HL-60/S4 treated with phorbol 12-myristate 13-acetate at 8.2 ng/mL for 4 days and 3 days (cell line): ENCODE measurements around the gene TNPO1.

Source experiments
- in situ Hi-C: fragments of 300-500 bp; cut with MboI; formaldehyde crosslinking; loops from 2 replicates; pipeline ENCODE4 v1.15.0; 2022; ENCODE audit warnings: low sequenced_read_pairs

Gene TNPO1

DNA sequence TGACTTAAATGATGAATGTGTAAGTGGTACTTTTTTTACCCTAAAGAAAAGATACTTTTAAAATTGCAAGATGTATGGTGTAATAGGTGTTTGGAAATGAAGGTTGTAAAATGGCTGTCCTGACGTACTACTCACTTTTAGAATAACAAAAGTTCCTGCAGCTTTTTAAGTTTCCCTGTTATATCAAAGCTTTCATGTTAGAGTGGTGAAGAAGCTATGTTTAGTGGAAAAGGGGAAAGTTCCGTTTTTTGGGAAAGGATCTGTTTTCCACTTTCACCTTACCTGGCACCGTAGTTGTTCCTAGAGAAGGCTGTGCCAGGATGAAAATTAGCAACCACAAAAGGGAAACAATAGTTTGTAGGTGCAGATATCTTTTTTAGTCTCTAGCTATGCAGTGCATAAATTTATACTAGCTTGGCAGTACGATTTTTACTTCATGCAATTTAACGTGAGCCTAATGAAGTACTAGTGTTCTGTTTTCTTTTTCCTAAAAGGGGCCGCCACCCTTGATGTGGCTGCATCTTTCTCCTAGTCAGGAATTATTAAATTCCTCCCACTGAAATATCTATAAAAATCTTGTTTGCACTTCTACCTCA lies 1.3 kb downstream of the TNPO1 start:
- in situ Hi-C loops: no loop called here

DNA sequence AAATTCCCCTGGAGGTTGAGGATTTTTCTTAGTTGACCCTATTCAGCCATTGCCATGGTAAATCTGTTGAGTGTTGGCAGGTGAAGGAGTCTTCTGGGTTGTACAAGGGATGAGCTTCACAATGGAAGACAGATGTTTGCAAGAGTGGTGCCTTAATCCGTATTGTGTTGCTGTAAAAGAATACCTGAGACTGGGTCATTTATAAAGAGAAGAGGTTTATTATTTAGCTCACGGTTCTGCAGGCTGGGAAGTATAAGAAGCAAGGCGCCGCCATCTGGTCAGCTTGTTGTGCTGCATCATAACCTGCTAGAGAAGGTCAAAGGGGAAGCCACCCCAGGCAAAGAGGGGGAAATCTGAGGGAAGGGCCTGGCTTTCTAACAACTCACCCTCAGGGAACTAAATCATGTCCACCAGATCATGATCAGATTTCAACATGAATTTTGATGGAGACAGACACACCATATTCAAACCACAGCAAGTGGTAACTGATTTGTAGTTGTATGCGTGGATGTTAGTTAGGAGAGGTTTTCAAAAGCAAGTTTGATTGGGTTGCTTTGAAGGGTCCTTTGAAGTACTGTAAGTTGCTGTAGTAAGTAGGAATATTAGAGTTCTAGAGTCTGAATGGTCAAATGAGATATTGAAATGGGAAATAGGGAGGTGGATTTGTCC lies 2.5 kb downstream of the TNPO1 start:
- in situ Hi-C loops: no loop called here

DNA sequence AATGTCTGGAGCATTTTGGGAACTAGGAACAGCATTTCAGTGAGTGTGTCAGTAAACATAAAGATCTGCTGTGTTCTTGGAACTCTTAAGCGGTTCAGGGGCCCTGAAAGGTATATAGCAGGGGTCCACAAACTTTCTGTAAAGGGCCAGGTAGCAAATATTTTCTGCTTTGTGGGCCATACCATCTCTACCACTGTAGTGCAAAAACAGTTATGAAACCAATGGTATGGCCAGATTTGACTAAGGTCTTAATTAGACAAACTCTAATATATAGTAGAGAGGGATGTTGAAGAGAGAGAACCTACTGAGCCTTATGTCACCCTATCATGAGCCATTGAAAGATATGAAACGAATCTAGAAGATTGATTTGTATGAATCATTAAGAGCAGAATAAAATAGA lies 5.3 kb downstream of the TNPO1 start:
- in situ Hi-C loops: no loop called here

DNA sequence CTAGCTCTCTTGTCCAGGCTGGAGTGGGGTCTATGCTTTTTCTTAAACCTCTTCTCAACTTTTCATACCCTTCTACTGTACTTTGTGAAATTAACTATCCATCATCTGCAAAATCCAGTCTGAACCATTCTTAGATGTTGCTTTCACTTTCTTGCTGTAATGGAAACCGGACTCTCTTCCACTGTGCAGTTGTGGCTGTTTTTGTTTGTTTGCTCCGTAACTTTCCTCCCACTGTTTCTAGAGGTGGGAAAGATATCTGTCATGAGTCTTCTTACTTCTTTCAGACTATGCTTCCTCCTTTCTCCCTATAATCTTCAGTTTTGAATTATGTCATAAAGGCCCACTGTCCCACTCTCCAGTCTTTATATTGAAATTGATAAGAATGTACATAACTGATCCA lies 6.5 kb downstream of the TNPO1 start:
- in situ Hi-C loops: no loop called here

DNA sequence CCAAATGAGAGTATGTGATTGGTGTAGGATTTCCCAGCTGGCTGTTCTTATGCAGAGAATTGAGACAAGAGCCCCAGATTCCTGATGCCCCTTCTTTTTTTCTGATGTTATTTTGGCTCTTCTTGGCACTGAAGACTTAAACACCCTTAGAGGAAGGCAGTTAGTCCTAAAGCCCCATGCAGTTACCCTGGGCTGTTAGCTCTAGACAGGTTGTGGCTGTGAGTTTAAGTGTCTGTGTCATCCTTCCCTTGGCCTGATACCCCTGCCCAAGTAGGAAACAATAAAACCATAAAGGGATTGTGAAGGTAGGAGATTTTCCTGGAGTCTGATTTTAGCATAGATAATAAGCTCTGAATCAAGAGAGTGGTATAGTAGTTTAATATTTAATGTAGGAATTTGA lies 13.2 kb downstream of the TNPO1 start:
- in situ Hi-C loops: no loop called here

DNA sequence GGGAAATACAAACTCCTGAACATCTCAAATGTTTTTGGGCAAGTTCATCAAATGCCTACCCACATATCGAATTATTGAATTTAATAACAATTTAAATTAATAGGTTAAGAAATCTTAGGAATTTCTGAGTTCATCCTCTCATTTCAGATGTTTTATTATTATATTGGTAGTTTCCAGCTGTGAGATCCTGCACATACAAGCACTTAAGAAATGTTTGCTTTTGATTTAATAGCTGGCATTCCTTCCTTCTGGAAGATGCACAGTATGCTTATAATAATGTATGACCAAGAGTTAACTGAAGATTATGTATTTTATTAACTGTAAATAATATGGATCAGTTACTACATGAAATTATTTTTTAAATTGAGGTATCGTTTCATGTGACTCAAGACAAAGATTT lies 13.9 kb downstream of the TNPO1 start:
- in situ Hi-C loops: no loop called here

DNA sequence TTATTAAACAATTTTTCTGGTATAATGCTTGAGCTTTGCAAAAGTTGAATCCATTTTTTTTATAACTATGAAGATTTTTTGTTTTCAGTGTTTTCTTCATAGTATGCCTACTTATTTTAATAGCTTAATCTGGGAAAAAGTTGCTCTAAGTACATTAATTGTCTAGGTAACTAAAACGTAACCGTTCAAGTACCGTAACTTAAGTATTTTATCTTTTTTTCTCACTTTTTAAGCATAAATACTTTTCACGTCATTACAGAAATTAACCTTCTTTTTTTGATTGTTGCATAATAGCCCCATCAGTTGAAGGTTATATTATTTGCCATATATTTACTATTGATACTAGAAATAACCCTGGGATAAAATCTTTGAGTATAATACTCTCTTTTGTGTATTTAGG lies 15.2 kb downstream of the TNPO1 start:
- in situ Hi-C loops: no loop called here

DNA sequence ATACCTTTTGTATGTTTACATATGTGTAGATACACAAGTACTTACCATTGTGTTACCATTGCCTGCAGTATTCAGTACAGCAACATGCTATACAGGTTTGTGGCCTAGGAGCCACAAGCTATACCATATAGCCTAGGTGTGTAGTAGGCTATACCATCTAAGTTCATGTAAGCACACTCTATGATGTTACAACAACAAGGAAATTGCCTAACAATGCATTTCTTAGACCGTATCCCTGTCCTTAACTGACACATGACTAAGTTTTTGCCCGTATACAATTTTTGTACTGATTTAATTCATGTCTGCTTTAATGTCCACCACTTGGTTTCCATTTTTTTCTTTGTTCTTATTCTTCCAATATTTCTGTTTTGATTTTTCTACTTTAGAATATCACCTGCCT lies 18.5 kb downstream of the TNPO1 start:
- in situ Hi-C loops: no loop called here

DNA sequence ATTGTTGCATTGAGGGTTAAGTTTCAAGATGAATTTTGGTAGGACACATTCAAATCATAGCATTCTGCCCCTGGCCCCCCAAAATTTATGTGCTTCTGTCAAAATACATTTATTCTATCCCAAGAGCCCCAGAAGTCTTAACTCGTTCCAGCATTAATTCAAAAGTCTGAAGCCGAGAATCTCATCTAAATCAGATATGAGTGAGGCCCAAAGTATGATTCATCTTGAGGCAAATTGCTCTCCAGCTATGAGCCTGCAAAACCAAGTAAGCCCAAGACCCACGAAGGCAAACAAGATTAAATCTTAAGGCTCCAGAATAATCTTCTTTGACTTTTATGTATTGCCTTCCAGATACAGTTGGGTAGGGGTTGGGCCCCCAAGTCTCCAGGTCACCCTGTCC lies 19.2 kb downstream of the TNPO1 start:
- in situ Hi-C loops: no loop called here

DNA sequence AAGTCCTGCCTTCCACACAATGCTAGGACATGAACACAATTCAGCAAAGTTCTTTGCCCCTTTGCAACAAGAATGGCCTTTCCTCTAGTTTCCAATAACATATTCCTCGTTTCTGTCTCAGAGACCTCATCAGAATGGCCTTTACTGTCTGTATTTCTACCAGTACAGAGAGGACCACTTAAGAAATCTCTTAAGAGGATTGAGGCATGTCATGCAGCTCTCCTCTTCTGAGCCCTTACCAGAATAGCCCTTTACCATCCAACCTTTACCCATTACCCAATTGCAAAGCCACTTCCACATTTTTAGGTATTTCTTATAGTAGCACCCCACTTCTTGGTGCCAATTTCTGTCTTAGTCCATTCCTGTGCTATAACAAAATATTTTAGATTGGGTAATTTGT lies 20.3 kb downstream of the TNPO1 start:
- in situ Hi-C loops: no loop called here

DNA sequence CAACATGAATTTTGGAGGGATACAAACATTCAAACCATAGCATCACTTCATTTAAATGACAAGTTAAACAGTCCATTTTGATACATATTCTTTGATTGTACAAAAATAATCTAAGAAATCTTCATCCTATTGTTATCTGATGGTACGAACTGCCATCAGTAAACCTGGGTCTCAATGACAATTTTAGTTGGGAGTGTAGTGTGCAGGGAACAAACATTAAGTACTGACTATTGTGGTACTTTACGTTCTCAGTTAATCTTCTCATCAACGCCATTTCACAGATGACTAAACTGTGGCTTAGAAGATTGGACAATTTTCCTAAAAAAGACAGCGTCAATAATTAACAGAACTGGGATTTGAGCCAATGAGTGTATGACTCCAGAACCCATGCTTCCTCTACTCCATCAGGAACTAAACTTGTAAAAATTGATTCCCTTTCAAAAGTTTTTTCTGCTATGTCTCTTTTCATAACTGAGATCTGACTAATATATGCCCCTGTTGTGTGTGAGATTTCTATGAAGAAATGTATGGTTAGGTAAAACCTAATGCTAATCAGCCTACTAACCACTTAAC lies 21.1 kb downstream of the TNPO1 start:
- in situ Hi-C loops: no loop called here

DNA sequence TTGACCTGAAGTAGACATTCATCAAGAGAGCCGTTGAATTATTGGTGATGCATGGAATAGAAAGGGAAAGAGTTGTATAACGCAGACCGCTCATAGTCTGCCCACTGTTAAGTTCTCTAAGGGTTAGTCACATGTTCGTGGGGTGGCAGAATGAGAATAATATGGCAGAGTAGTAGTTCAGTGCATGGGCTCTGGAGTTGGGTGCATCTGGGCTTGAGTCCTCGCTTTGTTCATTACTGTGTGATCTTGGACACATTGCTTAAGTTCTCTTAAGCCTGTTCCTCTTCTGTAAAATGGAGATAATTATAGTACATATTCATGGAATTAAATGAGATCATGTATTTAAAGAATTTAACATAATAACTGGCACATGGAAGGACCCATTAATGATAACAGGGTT lies 23.6 kb downstream of the TNPO1 start:
- in situ Hi-C loops: no loop called here

DNA sequence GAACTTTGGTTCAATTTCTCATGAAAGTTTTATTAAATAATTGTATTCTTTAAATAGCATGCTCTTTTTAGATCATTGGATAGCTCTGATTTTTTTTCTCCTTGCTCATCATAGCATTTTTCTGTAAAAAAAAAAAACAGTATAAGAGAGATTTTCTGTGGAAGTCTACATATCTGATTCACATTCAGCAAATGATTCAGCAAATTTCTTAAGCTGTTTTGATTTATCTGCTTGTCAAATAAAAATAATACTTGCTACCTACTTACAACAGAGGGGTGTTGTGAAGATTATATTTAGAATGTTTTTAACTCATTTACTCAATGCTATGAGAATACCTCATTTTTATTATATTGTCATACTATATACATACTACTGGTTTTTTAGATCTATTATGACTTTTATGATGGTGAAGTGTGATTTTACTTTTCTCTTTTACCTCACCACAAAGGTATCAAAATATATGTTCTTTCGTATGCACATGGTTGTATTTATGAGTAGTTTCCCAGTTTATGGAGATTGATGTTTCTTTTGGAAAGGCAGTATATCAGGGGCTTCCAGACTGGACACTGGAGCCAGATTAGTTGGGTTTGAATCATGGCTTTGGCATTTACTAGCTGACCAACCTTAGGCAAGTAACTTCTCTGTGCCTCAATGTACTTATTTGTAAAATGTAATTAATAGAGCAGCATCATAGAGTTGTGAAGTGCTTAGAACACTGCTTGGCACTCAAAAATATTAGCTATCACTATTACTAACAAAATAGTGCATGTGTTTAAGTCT lies 25.5 kb downstream of the TNPO1 start:
- in situ Hi-C loops: no loop called here

DNA sequence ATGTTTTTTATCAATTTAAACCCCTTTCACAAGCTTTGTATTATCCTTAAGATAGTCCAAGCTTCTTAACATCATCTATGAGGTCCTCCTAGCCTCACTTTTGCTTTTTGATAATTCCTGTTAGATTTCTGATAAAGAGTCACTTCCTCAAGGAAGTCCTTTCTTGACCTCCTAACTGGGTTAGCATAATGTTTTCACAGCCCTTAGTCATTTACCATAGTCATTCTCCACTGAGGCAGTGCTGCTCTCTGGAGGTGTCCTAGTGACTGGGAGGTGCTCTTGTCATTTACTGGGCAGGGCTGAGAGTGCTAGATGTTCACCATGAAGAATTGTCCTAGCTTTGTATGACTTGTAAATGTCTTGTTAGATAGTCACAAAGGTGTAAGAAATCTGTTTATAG lies 26.4 kb downstream of the TNPO1 start:
- in situ Hi-C loops: no loop called here

DNA sequence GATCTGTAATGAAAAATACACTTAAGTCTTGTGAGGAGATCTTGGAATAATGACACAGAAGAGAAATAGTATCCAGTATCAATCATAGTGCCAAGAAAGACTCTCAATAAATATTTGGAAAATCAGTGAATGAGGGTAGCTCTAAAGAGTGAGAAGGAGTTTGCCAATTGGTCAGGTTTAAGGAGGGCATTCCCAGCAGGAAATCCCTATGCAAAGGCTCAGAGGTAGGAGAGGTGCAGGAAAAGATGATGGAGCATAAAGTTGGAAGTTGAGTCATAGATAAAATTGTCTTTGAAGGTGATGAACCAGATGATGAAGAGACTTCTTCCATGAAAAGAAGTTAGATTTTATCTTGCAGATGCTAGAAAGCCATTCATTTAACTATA lies 27.8 kb downstream of the TNPO1 start:
- in situ Hi-C loops: no loop called here

DNA sequence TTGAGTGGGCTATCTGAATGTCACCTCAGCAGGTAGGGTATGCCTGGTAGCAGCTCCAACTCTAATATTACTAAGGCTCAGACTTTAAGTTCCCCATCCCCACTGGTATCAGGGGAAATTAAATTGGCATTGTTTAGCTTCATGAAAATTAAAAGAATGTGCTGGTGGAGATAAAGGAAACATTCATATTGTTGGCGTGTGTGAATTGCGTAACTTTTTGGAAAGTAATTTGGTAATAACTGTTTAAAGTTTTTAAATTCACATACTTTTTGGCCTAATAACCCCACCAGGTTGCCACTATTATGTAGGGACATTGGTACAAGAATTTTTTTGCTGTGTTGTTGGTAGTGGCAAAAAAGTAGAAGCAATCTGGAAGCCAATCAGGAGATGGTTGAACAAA lies 29.4 kb downstream of the TNPO1 start:
- in situ Hi-C loops: no loop called here

DNA sequence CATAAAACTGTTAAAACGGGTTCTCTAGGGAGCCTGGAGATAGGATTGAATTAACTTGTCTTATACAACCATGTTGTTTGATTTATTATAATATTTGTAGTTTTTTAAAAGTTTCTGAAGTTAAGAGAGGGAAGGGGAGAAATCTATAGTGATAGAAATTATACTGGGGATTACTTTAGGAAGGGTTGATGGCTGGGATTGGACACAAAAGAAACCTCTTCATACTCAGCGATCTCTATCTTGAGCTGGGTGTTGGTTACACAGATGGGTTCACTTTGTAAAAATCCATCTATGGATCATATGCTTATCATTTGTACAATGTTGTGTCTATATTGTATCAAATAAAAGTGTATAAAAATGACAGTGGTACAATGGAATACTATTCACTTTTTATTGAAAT lies 30.0 kb downstream of the TNPO1 start:
- in situ Hi-C loops: no loop called here

DNA sequence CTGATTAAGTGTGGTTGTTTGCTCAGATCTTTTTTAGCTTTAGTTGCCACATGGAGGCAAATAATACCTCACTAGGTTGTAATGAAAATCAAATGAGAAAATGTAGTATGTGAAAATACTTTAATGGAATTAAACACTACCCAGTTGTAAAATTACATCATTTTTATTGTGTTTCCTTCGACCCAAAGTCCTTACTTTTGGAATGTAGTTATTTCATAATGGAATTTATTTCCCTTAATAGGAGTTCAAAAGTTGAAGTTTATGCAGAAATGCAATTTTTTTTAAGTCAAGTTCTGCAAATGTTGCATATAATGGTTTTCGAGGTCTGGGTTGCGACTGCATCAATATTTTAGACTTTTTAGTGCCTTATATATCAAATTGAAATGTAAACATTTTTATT lies 31.0 kb downstream of the TNPO1 start:
- in situ Hi-C loops: no loop called here

DNA sequence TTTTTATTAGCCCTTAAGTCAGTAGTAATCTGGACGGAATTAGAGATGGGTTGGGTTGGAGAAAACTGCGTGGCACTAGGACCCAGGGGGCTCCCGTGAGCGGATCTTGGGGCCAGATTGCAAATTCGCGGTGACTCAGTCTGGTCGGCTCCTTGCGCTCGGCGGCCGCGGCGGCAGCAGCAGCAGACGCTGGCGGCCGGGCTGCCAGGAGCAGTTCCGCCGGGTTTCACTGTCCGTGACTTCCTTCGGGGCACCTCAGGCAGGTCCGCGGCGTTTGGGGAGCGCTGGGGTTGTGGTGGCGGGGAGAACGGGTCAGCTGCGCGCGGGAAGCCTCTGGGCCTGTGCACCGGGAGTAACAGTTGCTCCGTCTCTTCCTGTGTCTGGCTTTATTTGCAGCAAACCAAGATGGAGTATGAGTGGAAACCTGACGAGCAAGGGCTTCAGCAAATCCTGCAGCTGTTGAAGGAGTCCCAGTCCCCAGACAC lies 31.6 kb downstream of the TNPO1 start:
- in situ Hi-C loops: no loop called here

DNA sequence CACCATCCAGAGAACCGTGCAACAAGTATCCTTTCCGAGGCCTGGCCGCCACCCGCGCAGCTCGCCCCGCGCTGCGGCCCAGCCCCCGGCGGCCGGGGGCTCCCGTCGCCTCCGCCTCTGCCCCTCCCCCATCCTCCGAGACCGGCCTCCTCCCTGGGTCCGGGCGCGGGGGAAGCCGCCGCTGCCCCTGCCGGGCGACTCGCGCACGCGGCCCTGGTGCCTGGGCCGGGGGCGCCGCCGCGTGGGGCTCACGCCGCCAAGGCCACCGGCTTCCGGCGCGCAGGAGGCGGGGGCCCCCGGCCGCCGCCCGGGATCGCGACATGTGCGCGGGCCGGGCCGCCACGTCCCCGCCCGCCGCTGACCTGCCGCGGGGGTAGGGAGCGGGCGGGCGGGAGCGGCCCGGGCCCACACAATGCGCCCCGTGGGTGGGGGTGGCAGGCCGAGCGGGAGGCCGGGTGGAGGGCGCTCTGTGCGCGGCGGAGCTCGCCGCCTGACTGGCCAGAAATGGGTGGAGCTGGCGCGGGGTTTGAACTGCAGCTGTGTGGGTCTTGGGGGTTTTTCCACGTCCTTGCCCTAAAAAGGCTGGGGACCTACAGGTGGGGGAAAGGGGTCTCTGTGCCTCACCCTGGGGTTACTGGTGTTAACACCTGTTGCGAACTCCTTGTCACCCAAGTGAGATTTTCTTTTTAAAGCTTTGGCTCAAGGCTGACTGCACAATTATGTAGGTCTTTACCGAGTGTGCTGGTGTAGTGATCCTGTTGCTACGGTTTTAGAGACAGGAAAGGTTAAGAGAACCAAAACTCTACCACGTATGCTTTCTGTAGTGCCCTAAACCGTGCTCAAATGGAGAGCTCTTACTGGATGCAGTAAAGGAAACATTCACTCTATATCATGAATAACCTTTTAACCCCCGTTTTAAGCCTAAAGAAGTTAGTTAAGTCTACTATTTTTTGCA lies 32.3 kb downstream of the TNPO1 start:
- in situ Hi-C loops: no loop called here

DNA sequence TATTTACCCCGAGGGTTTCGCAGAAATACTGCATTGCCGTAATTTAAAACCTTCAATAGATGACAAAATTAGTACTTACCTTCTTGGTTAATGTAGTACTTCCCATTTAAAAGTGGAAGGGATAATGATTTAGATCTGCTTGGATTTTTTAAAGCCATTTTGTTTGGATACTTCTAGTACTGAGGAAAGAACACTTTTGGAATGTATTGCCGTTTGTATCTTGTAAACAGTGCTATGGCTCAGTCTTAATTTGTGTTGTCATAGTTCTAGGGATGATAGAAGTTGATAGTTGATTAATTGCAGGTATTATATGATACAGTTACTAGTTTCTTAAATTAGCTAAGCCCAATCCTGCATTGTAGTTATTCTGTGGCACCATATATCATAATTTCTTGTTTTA lies 33.1 kb downstream of the TNPO1 start:
- in situ Hi-C loops: no loop called here
